Inflammatory macrophage treated with lipopolysaccharide for 1 hour (primary cell): ENCODE data around the gene MED15.

Source experiments
- DNase-seq, 2 donors: peaks; one replicate each; pipeline ENCODE4 v3.0.0-alpha.2; 2020 to 2022

The MED15 gene

GRCh38 chr22:20553947-20554741 is 46.7 kb downstream of the MED15 start:
- no peak for DNase-seq

- DNase-seq: no peak
Measured at GRCh38 chr22:20554824-20555223, 47.4 kb downstream of the MED15 start.

GRCh38 chr22:20558534-20558933 is 51.1 kb downstream of the MED15 start:
- no peak for DNase-seq

- no peak for DNase-seq
Measured at GRCh38 chr22:20559174-20559760, 51.9 kb downstream of the MED15 start.

- no peak for DNase-seq
Measured at GRCh38 chr22:20560716-20561115, 53.3 kb downstream of the MED15 start.

GRCh38 chr22:20561882-20562281 is 54.5 kb downstream of the MED15 start:
- no peak for DNase-seq

GRCh38 chr22:20562607-20563465 is 55.4 kb downstream of the MED15 start:
- DNase-seq: no peak

- no peak for DNase-seq
Measured at GRCh38 chr22:20563466-20563906, 56.1 kb downstream of the MED15 start.

GRCh38 chr22:20563941-20564371 is 56.5 kb downstream of the MED15 start:
- no peak for DNase-seq

GRCh38 chr22:20565079-20565734 is 57.8 kb downstream of the MED15 start:
- DNase-seq: no peak

GRCh38 chr22:20565761-20566160 is 58.4 kb downstream of the MED15 start:
- DNase-seq: no peak

- no peak for DNase-seq
Measured at GRCh38 chr22:20566420-20567260, 59.2 kb downstream of the MED15 start.

- DNase-seq: no peak
Measured at GRCh38 chr22:20567371-20567847, 60.0 kb downstream of the MED15 start.

- DNase-seq: no peak
Measured at GRCh38 chr22:20567993-20568417, 60.6 kb downstream of the MED15 start.

GRCh38 chr22:20568502-20569058 is 61.2 kb downstream of the MED15 start:
- DNase-seq: no peak

- no peak for DNase-seq
Measured at GRCh38 chr22:20569059-20570058, 61.9 kb downstream of the MED15 start.

- no peak for DNase-seq
Measured at GRCh38 chr22:20571078-20571503, 63.7 kb downstream of the MED15 start.

GRCh38 chr22:20571531-20572007 is 64.2 kb downstream of the MED15 start:
- peak in 1 of 2 donors; percentile 50 for DNase-seq

- DNase-seq: no peak
Measured at GRCh38 chr22:20572132-20572802, 64.9 kb downstream of the MED15 start.
